Measurements from ENCODE around the gene CEND1.

- TF ChIP-seq, protein P1, sequence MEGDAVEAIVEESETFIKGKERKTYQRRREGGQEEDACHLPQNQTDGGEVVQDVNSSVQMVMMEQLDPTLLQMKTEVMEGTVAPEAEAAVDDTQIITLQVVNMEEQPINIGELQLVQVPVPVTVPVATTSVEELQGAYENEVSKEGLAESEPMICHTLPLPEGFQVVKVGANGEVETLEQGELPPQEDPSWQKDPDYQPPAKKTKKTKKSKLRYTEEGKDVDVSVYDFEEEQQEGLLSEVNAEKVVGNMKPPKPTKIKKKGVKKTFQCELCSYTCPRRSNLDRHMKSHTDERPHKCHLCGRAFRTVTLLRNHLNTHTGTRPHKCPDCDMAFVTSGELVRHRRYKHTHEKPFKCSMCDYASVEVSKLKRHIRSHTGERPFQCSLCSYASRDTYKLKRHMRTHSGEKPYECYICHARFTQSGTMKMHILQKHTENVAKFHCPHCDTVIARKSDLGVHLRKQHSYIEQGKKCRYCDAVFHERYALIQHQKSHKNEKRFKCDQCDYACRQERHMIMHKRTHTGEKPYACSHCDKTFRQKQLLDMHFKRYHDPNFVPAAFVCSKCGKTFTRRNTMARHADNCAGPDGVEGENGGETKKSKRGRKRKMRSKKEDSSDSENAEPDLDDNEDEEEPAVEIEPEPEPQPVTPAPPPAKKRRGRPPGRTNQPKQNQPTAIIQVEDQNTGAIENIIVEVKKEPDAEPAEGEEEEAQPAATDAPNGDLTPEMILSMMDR (IDR thresholded peaks at IDR 0.05; ENCODE audit: poor library complexity) = no peak
- TF ChIP-seq EZH2 (IDR thresholded peaks at IDR 0.05; ENCODE audit: borderline replicate concordance) = no peak
These were observed 2.0 kb upstream of the CEND1 start for GRCh38 chr11:791658-792534.

Data from hepatocyte (in vitro differentiated cells).